T-helper 2 cell treated with Interferon-gamma antibody and Interleukin-4, amounts not matched to agents 5 μg/mL and 100 μg/mL, for 36 hours (primary cell): Measurements from ENCODE around the gene ZNF480.
"Not testable (repeated sequence)": the region's sequence is repeated elsewhere in the genome, so short reads cannot be mapped to it uniquely, and the experiment has no call there.

Source experiments
- DNase-seq: peaks from one replicate; pipeline ENCODE4 v3.0.0; 2021; ENCODE audit warnings: low spot score
- H3K27ac Mint-ChIP-seq: one replicate; pipeline ENCODE4 v1.8.0; 2021; ENCODE audit warnings: mild to moderate bottlenecking, mixed read lengths
- H3K27me3 Mint-ChIP-seq: one replicate; pipeline ENCODE4 v1.8.0; 2021; ENCODE audit warnings: low read depth, mixed read lengths
- H3K36me3 Mint-ChIP-seq: one replicate; pipeline ENCODE4 v1.8.0; 2021; ENCODE audit warnings: low read depth, mixed read lengths
- H3K4me1 Mint-ChIP-seq: one replicate; pipeline ENCODE4 v1.8.0; 2021; ENCODE audit warnings: low read depth, mixed read lengths
- H3K4me3 Mint-ChIP-seq: one replicate; pipeline ENCODE4 v1.8.0; 2022; ENCODE audit warnings: mild to moderate bottlenecking, moderate library complexity, mixed read lengths
- H3K9me3 Mint-ChIP-seq: one replicate; pipeline ENCODE4 v1.8.0; 2021; ENCODE audit warnings: mixed read lengths

Gene ZNF480

GRCh38 chr19:52296773-52297600, at the start of gene ZNF480:
Gene ZNF480, plus strand, starts transcription at chr19:52297169. Its CDS starts 3,244 bp downstream, at chr19:52300413.
- peaks cover 56% of the 10 kb centered on the region for H3K9me3 Mint-ChIP-seq
- H3K36me3 Mint-ChIP-seq: peaks cover 70% of the 10 kb centered on the region
- peaks cover 15% of the 10 kb centered on the region for H3K4me1 Mint-ChIP-seq

DNA sequence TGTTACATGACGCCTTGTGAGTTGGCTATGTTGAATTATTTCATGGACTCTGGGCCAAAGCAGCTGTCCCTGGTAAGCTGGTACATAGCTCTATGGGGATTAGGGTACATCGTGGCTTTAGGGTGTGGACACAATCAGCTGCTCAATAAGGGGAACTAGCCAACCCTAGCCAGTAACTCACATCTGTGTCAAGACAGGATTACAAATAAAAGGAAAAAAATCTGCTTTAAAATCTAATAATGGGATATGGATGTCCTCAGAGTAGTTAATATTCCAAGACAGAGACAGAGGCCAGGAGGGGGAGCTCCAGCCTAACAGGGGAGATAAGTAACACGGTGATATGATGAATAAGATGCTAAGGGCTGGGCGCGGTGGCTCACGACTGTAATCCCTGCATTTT, 48.7 kb upstream of the ZNF480 start:
- no peak overlapping the region for H3K27ac Mint-ChIP-seq

More at GRCh38 chr19:52296773-52297600, at the start of gene ZNF480:
- Mint-ChIP-seq H3K27ac (peak within 1 kb of the TSS; percentile 98), H3K27me3 (peaks cover 3% of the 10 kb centered on the region), H3K4me3 (peak within 1 kb of the TSS; percentile 95)
- peak; percentile 51 for DNase-seq

DNA sequence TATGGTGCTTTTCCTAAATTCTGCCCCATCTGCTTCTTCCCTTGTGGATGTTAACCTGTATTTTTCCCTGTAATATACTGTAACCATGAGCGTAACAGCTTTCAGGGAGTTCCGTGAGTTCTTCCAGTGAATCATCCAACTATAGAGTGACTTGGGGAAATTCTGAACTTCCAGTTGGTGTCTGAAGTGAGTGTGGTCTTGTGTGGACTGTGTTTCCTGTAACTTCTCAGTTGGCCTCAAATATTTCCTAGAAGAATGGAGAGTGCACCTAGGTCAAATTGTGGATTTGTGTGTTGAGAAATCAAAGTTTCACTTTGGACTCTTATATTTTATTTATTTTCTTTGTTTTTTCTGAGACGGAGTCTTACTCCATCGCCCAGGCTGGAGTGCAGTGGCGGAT, 38.5 kb upstream of the ZNF480 start:
- H3K27ac Mint-ChIP-seq: no peak overlapping the region
- no peaks in the 10 kb centered on the region for H3K27me3 Mint-ChIP-seq
- H3K9me3 Mint-ChIP-seq: peaks cover 34% of the 10 kb centered on the region

More for the DNA sequence above, 48.7 kb upstream of the ZNF480 start:
- DNase-seq: peak; percentile 17
- Mint-ChIP-seq H3K27me3 (no peaks in the 10 kb centered on the region), H3K4me1 (no peaks in the 10 kb centered on the region), H3K4me3 (no peak overlapping the region), H3K9me3 (peaks cover 17% of the 10 kb centered on the region), H3K36me3 (no peaks in the 10 kb centered on the region)

GRCh38 chr19:52265556-52265955, 31.4 kb upstream of the ZNF480 start:
- DNase-seq, H3K4me1 Mint-ChIP-seq, H3K27ac Mint-ChIP-seq, H3K27me3 Mint-ChIP-seq, H3K4me3 Mint-ChIP-seq: not testable (repeated sequence)
- Mint-ChIP-seq H3K9me3 (peaks cover 38% of the 10 kb centered on the region), H3K36me3 (peaks cover 10% of the 10 kb centered on the region)

More for the DNA sequence above, 38.5 kb upstream of the ZNF480 start:
- no peaks in the 10 kb centered on the region for H3K4me1 Mint-ChIP-seq
- no peak overlapping the region for H3K4me3 Mint-ChIP-seq
- peaks cover 2% of the 10 kb centered on the region for H3K36me3 Mint-ChIP-seq
- DNase-seq: no peak

DNA sequence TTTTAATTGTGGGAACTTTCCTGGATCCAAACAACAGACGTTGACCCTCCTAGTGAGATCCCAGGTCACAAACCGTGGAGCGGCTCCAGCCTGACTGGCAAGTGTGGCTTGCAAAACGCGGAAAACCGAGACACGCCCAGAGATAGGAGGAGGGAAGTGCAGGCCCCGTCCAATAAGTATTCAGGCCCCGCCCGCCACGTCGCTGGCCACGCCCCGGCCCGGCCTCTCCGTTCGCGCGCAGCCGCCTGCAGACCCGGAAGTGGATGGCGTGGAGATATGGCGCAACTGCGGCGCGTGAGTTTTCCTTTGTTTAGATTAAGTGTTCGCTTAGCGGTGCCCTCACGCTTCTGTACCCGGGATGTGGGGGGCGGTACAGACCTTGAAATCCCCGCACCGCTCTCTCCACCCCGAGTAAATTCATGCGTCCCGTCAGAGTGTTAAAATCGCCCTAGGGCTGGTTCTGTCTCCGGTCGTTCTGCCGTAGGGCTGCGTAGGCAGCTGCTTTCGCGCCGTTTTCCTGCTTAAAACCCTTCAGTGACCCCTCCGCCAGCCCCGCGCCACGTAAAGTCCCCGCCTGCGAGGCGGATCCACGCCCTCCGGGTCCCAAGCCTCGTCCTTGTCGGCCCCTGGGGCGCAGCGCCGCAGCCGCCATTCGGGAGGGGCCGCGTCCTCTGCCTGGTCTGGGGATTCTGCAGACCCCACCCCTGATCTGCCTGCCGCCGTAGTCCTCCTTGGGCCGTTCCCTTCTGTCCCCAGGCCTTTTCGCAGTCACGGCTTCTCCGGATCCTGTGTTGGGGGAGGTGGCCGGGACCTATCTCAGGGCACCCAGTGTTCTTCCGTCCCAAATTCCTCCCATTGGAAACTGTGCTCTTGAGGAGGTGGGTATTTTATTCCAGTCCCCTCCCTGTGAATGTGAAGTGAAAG, 27.4 kb upstream of the ZNF480 start, which contains the start of gene ZNF766:
Gene ZNF766 (plus strand): TSS at position 250 of the 924 bp plus-strand sequence. CDS start 27 bp downstream, at position 277.
- H3K27me3 Mint-ChIP-seq: no peaks in the 10 kb centered on the region
- H3K9me3 Mint-ChIP-seq: peaks cover 52% of the 10 kb centered on the region
- H3K27ac Mint-ChIP-seq: peak within 1 kb of the TSS; percentile 98
- DNase-seq: peak; percentile 95
- H3K4me3 Mint-ChIP-seq: peak within 1 kb of the TSS; percentile 100
- H3K36me3 Mint-ChIP-seq: peaks cover 46% of the 10 kb centered on the region
- peaks cover 10% of the 10 kb centered on the region for H3K4me1 Mint-ChIP-seq

GRCh38 chr19:52270266-52270885, 26.6 kb upstream of the ZNF480 start:
- H3K4me1 Mint-ChIP-seq: peaks cover 10% of the 10 kb centered on the region
- H3K4me3 Mint-ChIP-seq: peak overlapping the region; percentile 100
- no peaks in the 10 kb centered on the region for H3K27me3 Mint-ChIP-seq
- peaks cover 53% of the 10 kb centered on the region for H3K9me3 Mint-ChIP-seq
- DNase-seq: no peak
- H3K36me3 Mint-ChIP-seq: peaks cover 52% of the 10 kb centered on the region
- H3K27ac Mint-ChIP-seq: peak overlapping the region; percentile 98

GRCh38 chr19:52273301-52273700, 23.7 kb upstream of the ZNF480 start:
- Mint-ChIP-seq H3K27ac (no peak overlapping the region), H3K27me3 (no peaks in the 10 kb centered on the region), H3K4me3 (no peak overlapping the region), H3K4me1 (peaks cover 10% of the 10 kb centered on the region), H3K9me3 (peaks cover 65% of the 10 kb centered on the region), H3K36me3 (peaks cover 78% of the 10 kb centered on the region)
- DNase-seq: no peak

GRCh38 chr19:52274191-52274590, 22.8 kb upstream of the ZNF480 start:
- no peaks in the 10 kb centered on the region for H3K27me3 Mint-ChIP-seq
- no peak overlapping the region for H3K4me3 Mint-ChIP-seq
- no peak for DNase-seq
- H3K9me3 Mint-ChIP-seq: peaks cover 74% of the 10 kb centered on the region
- peaks cover 84% of the 10 kb centered on the region for H3K36me3 Mint-ChIP-seq
- no peak overlapping the region for H3K27ac Mint-ChIP-seq
- peaks cover 10% of the 10 kb centered on the region for H3K4me1 Mint-ChIP-seq

- Mint-ChIP-seq H3K9me3 (peaks cover 69% of the 10 kb centered on the region), H3K4me1 (peaks cover 3% of the 10 kb centered on the region), H3K36me3 (peaks cover 83% of the 10 kb centered on the region)
Observed at GRCh38 chr19:52275988-52276387, 21.0 kb upstream of the ZNF480 start.

DNA sequence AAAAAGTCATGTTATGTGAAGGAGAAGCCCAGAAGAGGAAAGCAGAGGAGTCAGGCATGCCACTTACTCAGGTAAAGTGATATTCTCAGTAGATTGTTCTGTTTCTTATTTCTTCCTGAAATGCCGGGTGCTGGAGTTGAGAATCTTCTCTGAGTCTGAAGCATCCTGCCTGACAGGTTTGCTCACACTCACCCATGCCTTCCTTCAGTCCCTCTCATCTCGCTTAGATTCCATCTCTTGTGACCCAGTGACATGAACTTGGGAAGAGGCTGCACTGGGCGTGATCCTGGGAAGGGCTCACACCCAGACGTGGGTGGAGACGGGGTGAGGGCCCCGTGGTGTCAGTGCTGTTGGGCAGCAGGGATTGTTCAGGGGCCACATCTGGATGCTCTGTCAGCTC, 19.5 kb upstream of the ZNF480 start:
- H3K36me3 Mint-ChIP-seq: peaks cover 82% of the 10 kb centered on the region
- no peak overlapping the region for H3K4me3 Mint-ChIP-seq
- H3K27ac Mint-ChIP-seq: no peak overlapping the region
- peaks cover 71% of the 10 kb centered on the region for H3K9me3 Mint-ChIP-seq
- no peaks in the 10 kb centered on the region for H3K4me1 Mint-ChIP-seq
- no peak for DNase-seq
- no peaks in the 10 kb centered on the region for H3K27me3 Mint-ChIP-seq

More at GRCh38 chr19:52275988-52276387, 21.0 kb upstream of the ZNF480 start:
- Mint-ChIP-seq H3K27me3 (no peaks in the 10 kb centered on the region), H3K4me3 (no peak overlapping the region), H3K27ac (no peak overlapping the region)
- DNase-seq: no peak

DNA sequence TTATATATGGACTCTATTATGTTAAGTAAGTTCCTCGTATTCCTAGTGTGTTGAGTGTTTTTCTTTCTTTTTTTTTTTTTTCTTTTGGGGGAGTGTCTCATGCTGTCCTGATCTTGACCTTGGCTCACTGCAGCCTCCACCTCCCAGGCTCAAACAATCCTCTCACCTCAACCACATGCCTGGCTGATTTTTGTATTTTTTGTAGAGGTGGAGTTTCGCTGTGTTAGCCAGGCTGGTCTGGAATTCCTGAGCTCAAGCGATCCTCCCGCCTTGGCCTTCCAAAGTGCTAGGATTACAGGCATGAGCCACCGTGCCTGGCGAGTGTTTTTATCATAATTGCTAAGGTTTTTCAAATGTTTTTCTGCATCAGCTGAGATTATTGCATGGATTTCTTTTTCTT, 10.7 kb upstream of the ZNF480 start:
- Mint-ChIP-seq H3K27ac (no peak overlapping the region), H3K9me3 (peaks cover 68% of the 10 kb centered on the region), H3K36me3 (peaks cover 89% of the 10 kb centered on the region), H3K4me3 (no peak overlapping the region), H3K4me1 (no peaks in the 10 kb centered on the region), H3K27me3 (no peaks in the 10 kb centered on the region)
- no peak for DNase-seq

DNA sequence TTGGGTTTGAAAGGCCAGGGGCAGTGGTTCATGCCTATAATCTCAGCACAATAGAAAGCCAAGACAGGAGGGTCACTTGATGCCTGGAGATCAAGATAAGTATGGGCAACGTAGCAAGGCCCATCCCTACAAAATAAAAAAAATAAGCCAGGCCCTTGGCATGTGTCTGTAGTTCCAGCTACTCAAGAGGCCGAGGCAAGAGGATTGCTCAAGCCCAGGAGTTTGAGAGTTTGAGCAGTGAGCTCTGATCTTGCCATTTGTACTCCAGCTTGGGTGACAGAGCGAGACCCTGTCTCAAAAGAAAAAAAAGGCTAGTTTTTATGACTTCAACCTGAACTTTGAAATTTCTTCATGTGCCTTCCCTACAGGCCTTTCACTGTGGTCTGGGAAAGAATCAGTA, 5.2 kb upstream of the ZNF480 start:
- DNase-seq: no peak
- Mint-ChIP-seq H3K4me1 (peaks cover 2% of the 10 kb centered on the region), H3K9me3 (peaks cover 50% of the 10 kb centered on the region), H3K27ac (no peak overlapping the region), H3K27me3 (no peaks in the 10 kb centered on the region), H3K36me3 (peaks cover 63% of the 10 kb centered on the region), H3K4me3 (no peak overlapping the region)

- not testable (repeated sequence) for H3K4me3 Mint-ChIP-seq, H3K27me3 Mint-ChIP-seq, H3K27ac Mint-ChIP-seq, DNase-seq
- Mint-ChIP-seq H3K4me1 (peaks cover 11% of the 10 kb centered on the region), H3K9me3 (peaks cover 46% of the 10 kb centered on the region), H3K36me3 (peaks cover 60% of the 10 kb centered on the region)
Observed at GRCh38 chr19:52292946-52293345, 4.0 kb upstream of the ZNF480 start.
